Stimulated activated CD8-positive, alpha-beta memory T cell treated with anti-CD3 and anti-CD28 coated beads, Interleukin-2, amount 100 ng/mL, for 48 hours (primary cell): ENCODE data around the gene ZNF324.
"Not testable (repeated sequence)": the region's sequence is repeated elsewhere in the genome, so short reads cannot be mapped to it uniquely, and the experiment has no call there.

Experiments
- DNase-seq, 2 donors: peaks; one replicate each; pipeline ENCODE4 v3.0.0-alpha.2; 2020; ENCODE audit warnings: low read depth in 2 of 2

Gene ZNF324

GRCh38 chr19:58471736-58472135 lies 4.9 kb downstream of the ZNF324 start:
- DNase-seq = no peak

- no peak for DNase-seq
Measured at GRCh38 chr19:58473775-58474174, 6.9 kb downstream of the ZNF324 start.

- no peak for DNase-seq
Measured at GRCh38 chr19:58474291-58474996, 7.6 kb downstream of the ZNF324 start.

- no peak for DNase-seq
Measured at GRCh38 chr19:58474997-58475713, 8.3 kb downstream of the ZNF324 start.

- peak; percentile 91 for DNase-seq
Measured at GRCh38 chr19:58475714-58476497, 9.0 kb downstream of the ZNF324 start, which contains the start of gene ZNF446. ZNF446 (plus strand) TSS chr19:58476352; CDS start chr19:58477219, 867 bp downstream.

GRCh38 chr19:58476498-58477015 lies 9.7 kb downstream of the ZNF324 start:
- no peak for DNase-seq

- DNase-seq = no peak
Measured at GRCh38 chr19:58477130-58477529, 10.2 kb downstream of the ZNF324 start.

- DNase-seq = no peak
Measured at GRCh38 chr19:58477871-58478270, 11.0 kb downstream of the ZNF324 start.

- DNase-seq = no peak
Measured at GRCh38 chr19:58479303-58479702, 12.4 kb downstream of the ZNF324 start.

GRCh38 chr19:58479736-58480480 lies 13.0 kb downstream of the ZNF324 start:
- no peak for DNase-seq

GRCh38 chr19:58480481-58480830 lies 13.6 kb downstream of the ZNF324 start:
- DNase-seq = no peak

GRCh38 chr19:58480831-58481230 lies 14.0 kb downstream of the ZNF324 start:
- DNase-seq = no peak

- DNase-seq = no peak
Measured at GRCh38 chr19:58482372-58482771, 15.5 kb downstream of the ZNF324 start.

GRCh38 chr19:58483776-58484175 lies 16.9 kb downstream of the ZNF324 start:
- no peak for DNase-seq

- DNase-seq = not testable (repeated sequence)
Measured at GRCh38 chr19:58484349-58484748, 17.5 kb downstream of the ZNF324 start.

- DNase-seq = no peak
Measured at GRCh38 chr19:58491393-58491792, 24.5 kb downstream of the ZNF324 start.

GRCh38 chr19:58492265-58492664 lies 25.4 kb downstream of the ZNF324 start:
- no peak for DNase-seq

GRCh38 chr19:58497634-58498170 lies 30.8 kb downstream of the ZNF324 start:
- no peak for DNase-seq

- DNase-seq = no peak
Measured at GRCh38 chr19:58498316-58499020, 31.6 kb downstream of the ZNF324 start.
